ENCODE data around the gene RCN2. TPM values are rescaled to one million over a fixed set of nuclear protein-coding genes. Genes with fewer than 3 reads are reported as not detected.
"Not testable (repeated sequence)": the region's sequence is repeated elsewhere in the genome, so short reads cannot be mapped to it uniquely, and the experiment has no call there.

RCN2 gene
- total and polyA plus RNA-seq, 7 experiments from 2014 or later, result 16.7 to 45.7 (median 28.5) TPM

- H3K9me3 ChIP-seq (ENCODE audit: control insufficient read depth in 2 of 3, low read length in 3 of 3); H3K27ac Mint-ChIP-seq; H3K4me3 ChIP-seq (ENCODE audit: low read length); H3K27me3 Mint-ChIP-seq; H3K9me3 Mint-ChIP-seq; H3K27me3 ChIP-seq (ENCODE audit: control insufficient read depth in 2 of 2, insufficient read depth in 2 of 2, low read length in 2 of 2); H3K36me3 ChIP-seq (ENCODE audit: control insufficient read depth in 2 of 3, insufficient read depth in 3 of 3, low read length in 3 of 3); DNase-seq; intact Hi-C loops (cut with micrococcal nuclease); ATAC-seq; H3K27ac ChIP-seq (ENCODE audit: low read depth, low read length); POLR2A ChIA-PET: not testable (repeated sequence)
- peaks cover 0 to 15% of the 10 kb centered on the region in 2 donors for H3K4me1 ChIP-seq (ENCODE audit: control insufficient read depth in 2 of 2, insufficient read depth in 2 of 2, low read length in 2 of 2)
- Mint-ChIP-seq H3K4me3 (peak overlapping the region in 2 of 10 donors; percentile 20 to 50), H3K36me3 (peaks cover 0 to 31% (median 26%) of the 10 kb centered on the region in 5 donors), H3K4me1 (peaks cover 27 to 40% (median 35%) of the 10 kb centered on the region in 7 donors)
- CTCF ChIA-PET, result interaction anchor here (0.7 kb wide), 1 partner anchor 544 kb away, joined by 4 read pairs; no protein-coding TSS in a partner anchor
Observed at GRCh38 chr15:76899176-76899930, 32.2 kb upstream of the RCN2 start.

DNA sequence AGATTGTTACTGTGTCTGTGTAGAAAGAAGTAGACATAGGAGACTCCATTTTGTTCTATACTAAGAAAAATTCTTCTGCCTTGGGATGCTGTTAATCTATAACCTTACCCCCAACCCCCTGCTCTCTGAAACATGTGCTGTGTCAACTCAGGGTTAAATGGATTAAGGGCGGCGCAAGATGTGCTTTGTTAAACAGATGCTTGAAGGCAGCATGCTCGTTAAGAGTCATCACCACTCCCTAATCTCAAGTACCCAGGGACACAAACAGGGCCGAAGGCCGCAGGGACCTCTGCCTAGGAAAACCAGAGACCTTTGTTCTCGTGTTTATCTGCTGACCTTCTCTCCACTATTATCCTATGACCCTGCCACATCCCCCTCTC, 31.6 kb upstream of the RCN2 start:
- H3K36me3 ChIP-seq (ENCODE audit: control insufficient read depth in 2 of 3, insufficient read depth in 3 of 3, low read length in 3 of 3); POLR2A ChIA-PET; ATAC-seq; H3K9me3 ChIP-seq (ENCODE audit: control insufficient read depth in 2 of 3, low read length in 3 of 3); DNase-seq; H3K4me3 ChIP-seq (ENCODE audit: low read length); H3K27me3 ChIP-seq (ENCODE audit: control insufficient read depth in 2 of 2, insufficient read depth in 2 of 2, low read length in 2 of 2); H3K4me3 Mint-ChIP-seq; H3K9me3 Mint-ChIP-seq; H3K27ac Mint-ChIP-seq; H3K27ac ChIP-seq (ENCODE audit: low read depth, low read length); H3K27me3 Mint-ChIP-seq: not testable (repeated sequence)
- CTCF ChIA-PET, result interaction anchor here (0.7 kb wide), 1 partner anchor 544 kb away, joined by 4 read pairs; no protein-coding TSS in a partner anchor
- intact Hi-C loops (cut with micrococcal nuclease), result loop anchor here (5.0 to 10.0 kb wide), 3 partner anchors 47 to 1055 kb away; partner anchors contain the start of gene UBE2Q2 (in 1 of the 2)
- Mint-ChIP-seq H3K4me1 (peaks cover 25 to 39% (median 33%) of the 10 kb centered on the region in 7 donors), H3K36me3 (peaks cover 0 to 26% (median 22%) of the 10 kb centered on the region in 5 donors)
- H3K4me1 ChIP-seq (ENCODE audit: control insufficient read depth in 2 of 2, insufficient read depth in 2 of 2, low read length in 2 of 2), result peaks cover 0 to 17% of the 10 kb centered on the region in 2 donors

GRCh38 chr15:76901965-76902364, 29.6 kb upstream of the RCN2 start:
- Histone ChIP-seq H3K27me3 (ENCODE audit: control insufficient read depth in 2 of 2, insufficient read depth in 2 of 2, low read length in 2 of 2) (no peaks in the 10 kb centered on the region), H3K4me3 (ENCODE audit: low read length) (no peak overlapping the region), H3K27ac (ENCODE audit: low read depth, low read length) (no peak overlapping the region), H3K9me3 (ENCODE audit: control insufficient read depth in 2 of 3, low read length in 3 of 3) (no peaks in the 10 kb centered on the region), H3K36me3 (ENCODE audit: control insufficient read depth in 2 of 3, insufficient read depth in 3 of 3, low read length in 3 of 3) (peaks cover 0 to 5% (median 0%) of the 10 kb centered on the region in 3 experiments), H3K4me1 (ENCODE audit: control insufficient read depth in 2 of 2, insufficient read depth in 2 of 2, low read length in 2 of 2) (peaks cover 8 to 26% of the 10 kb centered on the region in 2 donors)
- Mint-ChIP-seq H3K4me3 (no peak overlapping the region), H3K36me3 (peaks cover 0 to 23% (median 13%) of the 10 kb centered on the region in 5 donors), H3K4me1 (peaks cover 23 to 48% (median 42%) of the 10 kb centered on the region in 7 donors), H3K9me3 (peaks cover 0 to 5% (median 0%) of the 10 kb centered on the region in 11 donors), H3K27me3 (no peaks in the 10 kb centered on the region), H3K27ac (peak overlapping the region in 5 of 9 donors; percentile 14 to 60 (median 49))
- ChIA-PET POLR2A (interaction anchor here (1.4 kb wide), 1 partner anchor 29 kb away, joined by 3 read pairs; no protein-coding TSS in a partner anchor), CTCF (interaction anchor here (0.7 kb wide), 1 partner anchor 32 kb away, joined by 3 read pairs; no protein-coding TSS in a partner anchor)
- no peak for ATAC-seq
- DNase-seq, result no peak
- intact Hi-C loops (cut with micrococcal nuclease), result loop anchor here (2.0 to 10.0 kb wide), 4 partner anchors 45 to 1057 kb away; partner anchors contain the start of gene UBE2Q2 (in 1 of the 2)

DNA sequence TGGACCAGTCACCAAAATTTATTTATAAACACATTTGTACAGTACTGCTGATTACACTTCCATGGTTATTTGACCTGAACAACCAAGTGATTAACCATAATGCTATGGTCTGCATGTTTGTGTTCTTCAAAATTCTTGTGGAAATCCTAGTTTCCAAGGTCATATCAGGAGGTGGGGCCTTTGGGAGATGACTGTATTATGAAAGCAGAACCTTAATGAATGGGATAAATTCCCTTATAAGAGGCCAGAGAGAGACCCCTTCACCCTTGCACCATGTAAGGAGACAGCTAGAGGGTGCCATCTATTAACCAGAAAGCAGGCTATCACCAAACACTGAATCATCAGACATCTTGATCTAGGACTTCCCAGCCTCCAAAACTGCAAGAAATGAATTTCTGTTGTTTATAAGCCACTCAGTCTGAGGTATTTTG, 28.3 kb upstream of the RCN2 start:
- peaks cover 0 to 5% (median 0%) of the 10 kb centered on the region in 3 experiments for H3K36me3 ChIP-seq (ENCODE audit: control insufficient read depth in 2 of 3, insufficient read depth in 3 of 3, low read length in 3 of 3)
- peak overlapping the region; percentile 77 to 96 (median 94) for H3K4me3 Mint-ChIP-seq
- DNase-seq (peak in 6 of 9 donors; percentile 15 to 31 (median 20)), ATAC-seq (peak; percentile 33)
- H3K27me3 ChIP-seq (ENCODE audit: control insufficient read depth in 2 of 2, insufficient read depth in 2 of 2, low read length in 2 of 2), result no peaks in the 10 kb centered on the region
- POLR2A ChIA-PET, result interaction anchor here (0.6 to 1.2 kb wide), 2 partner anchors 30 to 92 kb away, joined by 3 read pairs; partner anchors contain the start of gene PSTPIP1
- H3K4me1 ChIP-seq (ENCODE audit: control insufficient read depth in 2 of 2, insufficient read depth in 2 of 2, low read length in 2 of 2), result peaks cover 8 to 26% of the 10 kb centered on the region in 2 donors
- H3K9me3 ChIP-seq (ENCODE audit: control insufficient read depth in 2 of 3, low read length in 3 of 3), result no peaks in the 10 kb centered on the region
- H3K27ac ChIP-seq (ENCODE audit: low read depth, low read length), result no peak overlapping the region
- intact Hi-C loops (cut with micrococcal nuclease), result loop anchor here (1.0 to 10.0 kb wide), 8 partner anchors 44 to 1058 kb away; partner anchors contain the start of gene UBE2Q2 (in 1 of the 2)
- peaks cover 0 to 5% (median 0%) of the 10 kb centered on the region in 11 donors for H3K9me3 Mint-ChIP-seq
- no peaks in the 10 kb centered on the region for H3K27me3 Mint-ChIP-seq
- no peak overlapping the region for H3K4me3 ChIP-seq (ENCODE audit: low read length)
- H3K4me1 Mint-ChIP-seq, result peaks cover 23 to 47% (median 36%) of the 10 kb centered on the region in 7 donors
- peaks cover 0 to 16% (median 8%) of the 10 kb centered on the region in 5 donors for H3K36me3 Mint-ChIP-seq
- CTCF ChIA-PET, result interaction anchor here (0.6 to 1.2 kb wide), 2 partner anchors 202 to 731 kb away, joined by 3 to 4 read pairs; no protein-coding TSS in a partner anchor
- peak overlapping the region; percentile 24 to 99 (median 96) for H3K27ac Mint-ChIP-seq

DNA sequence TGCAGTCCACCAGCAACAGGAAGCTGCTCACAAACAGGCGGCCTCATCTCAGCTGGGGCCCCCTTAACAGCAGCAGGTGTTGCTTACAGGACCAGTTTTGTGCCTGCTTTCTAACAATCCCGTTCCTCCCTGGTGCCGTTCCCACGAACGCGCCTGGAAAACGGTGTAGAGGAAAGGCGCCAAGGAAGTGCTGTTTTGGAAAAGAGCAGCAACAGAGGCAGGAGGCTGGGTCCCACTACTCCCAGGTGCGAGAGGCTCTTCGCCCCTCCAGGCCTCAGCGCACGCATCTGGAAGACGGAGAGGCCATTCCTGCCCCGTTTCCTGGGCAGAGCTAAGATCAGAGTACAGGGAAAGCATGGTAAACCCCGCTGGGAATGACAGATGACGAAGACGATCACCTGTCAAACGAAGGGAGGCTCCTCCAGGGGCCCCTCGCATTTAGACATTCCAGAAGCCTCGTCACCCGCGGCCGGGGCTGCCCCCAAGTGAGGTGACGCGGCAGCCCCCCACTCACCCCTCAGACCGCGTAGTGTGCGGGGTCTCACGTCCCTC, 27.0 kb upstream of the RCN2 start:
- Mint-ChIP-seq H3K27ac (peak overlapping the region; percentile 93 to 99 (median 96)), H3K9me3 (peaks cover 0 to 3% (median 0%) of the 10 kb centered on the region in 11 donors), H3K27me3 (no peaks in the 10 kb centered on the region), H3K36me3 (peaks cover 0 to 5% (median 5%) of the 10 kb centered on the region in 5 donors), H3K4me3 (peak overlapping the region; percentile 86 to 96 (median 94)), H3K4me1 (peaks cover 18 to 43% (median 36%) of the 10 kb centered on the region in 7 donors)
- CTCF ChIA-PET, result interaction anchor here (0.6 to 1.2 kb wide), 3 partner anchors 10 to 200 kb away, joined by 3 to 4 read pairs (median 3); no protein-coding TSS in a partner anchor
- peaks cover 0 to 5% (median 0%) of the 10 kb centered on the region in 3 experiments for H3K36me3 ChIP-seq (ENCODE audit: control insufficient read depth in 2 of 3, insufficient read depth in 3 of 3, low read length in 3 of 3)
- intact Hi-C loops (cut with micrococcal nuclease), result loop anchor here (1.0 to 10.0 kb wide), 9 partner anchors 27 to 1060 kb away; partner anchors contain the start of genes RCN2 (in 2 of the 2), HMG20A (in 1 of the 2), PEAK1 (in 1 of the 2) and PSTPIP1 (in 1 of the 2)
- H3K27ac ChIP-seq (ENCODE audit: low read depth, low read length), result peak overlapping the region; percentile 84
- ATAC-seq (peak; percentile 1), DNase-seq (peak in 7 of 9 donors; percentile 14 to 29 (median 23))
- H3K27me3 ChIP-seq (ENCODE audit: control insufficient read depth in 2 of 2, insufficient read depth in 2 of 2, low read length in 2 of 2), result no peaks in the 10 kb centered on the region
- H3K4me1 ChIP-seq (ENCODE audit: control insufficient read depth in 2 of 2, insufficient read depth in 2 of 2, low read length in 2 of 2), result peaks cover 8 to 26% of the 10 kb centered on the region in 2 donors
- H3K9me3 ChIP-seq (ENCODE audit: control insufficient read depth in 2 of 3, low read length in 3 of 3), result no peaks in the 10 kb centered on the region
- POLR2A ChIA-PET, result interaction anchor here (0.7 to 3.3 kb wide), 5 partner anchors 26 to 984 kb away, joined by 3 to 28 read pairs (median 4); partner anchors contain the start of genes PSTPIP1 and RCN2
- H3K4me3 ChIP-seq (ENCODE audit: low read length), result peak overlapping the region; percentile 64

Measured in naive thymus-derived CD4-positive, alpha-beta T cell (primary cell).